Suprapubic skin (tissue), 4 donors: ENCODE measurements around the gene CCDC127. TPM values are rescaled to one million over a fixed set of nuclear protein-coding genes. Genes with fewer than 3 reads are reported as not detected.

Experiments used
- DNase-seq, 2 donors: peaks; one replicate each; pipeline ENCODE4 v3.0.0-alpha.2; 2019; ENCODE audit warnings: low spot score in 2 of 2
- H3K27ac ChIP-seq: fragments of 200-600 bp; sonication (generic); one replicate; pipeline ENCODE4 v1.5.1; 2019
- H3K27me3 ChIP-seq: fragments of 200-600 bp; sonication (generic); one replicate; pipeline ENCODE4 v1.5.1; 2019
- H3K36me3 ChIP-seq: fragments of 200-600 bp; sonication (generic); one replicate; pipeline ENCODE4 v1.5.1; 2019
- H3K4me1 ChIP-seq: fragments of 200-600 bp; sonication (generic); one replicate; pipeline ENCODE4 v1.5.1; 2019
- H3K4me3 ChIP-seq: fragments of 200-600 bp; sonication (generic); one replicate; pipeline ENCODE4 v1.5.1; 2019; ENCODE audit warnings: mild to moderate bottlenecking
- H3K9me3 ChIP-seq: fragments of 200-600 bp; sonication (generic); one replicate; pipeline ENCODE4 v1.5.1; 2019
- CTCF ChIP-seq, 2 donors: fragments of 200-600 bp in 1 of 2; fragments of 450-650 bp in 1 of 2; sonication (generic) in 1 of 2; IDR thresholded peaks; one replicate each; pipeline ENCODE4 v1.5.1; 2016 to 2019; ENCODE audit warnings: antibody characterized with exemption in 2 of 2, mild to moderate bottlenecking in 1 of 2, moderate library complexity in 1 of 2
- EP300 ChIP-seq: sonication (generic); formaldehyde crosslinking; IDR thresholded peaks from one replicate; pipeline ENCODE4 v1.6.1; 2017; ENCODE audit warnings: antibody characterized with exemption
- POLR2A ChIP-seq, 2 donors: fragments of 450-650 bp; IDR thresholded peaks; one replicate each; pipeline ENCODE4 v1.6.1; 2017; ENCODE audit warnings: antibody characterized with exemption in 2 of 2, mild to moderate bottlenecking in 2 of 2, moderate library complexity in 2 of 2
- POLR2AphosphoS5 ChIP-seq, 3 donors: sonication (generic); formaldehyde crosslinking; IDR thresholded peaks; one replicate each; pipeline ENCODE4 v1.6.1; 2017; ENCODE audit warnings: antibody characterized with exemption in 3 of 3
- WGBS: methylation state at CpG from one replicate; pipeline ENCODE4 v1.1.5; 2018; 5-methylcytosine and 5-hydroxymethylcytosine counted together
- total RNA-seq, 4 donors: library from RNA; depleted of rRNA; stranded (reverse); fragments of >200 nt; gene quantifications; one replicate each; pipeline ENCODE4 v1.1.0, GENCODE V29; 2016

Gene CCDC127
- total RNA-seq, 4 donors from 2014 or later: 3.1 to 11.7 (median 5.1) TPM

GRCh38 chr5:185095-186070, 32.6 kb downstream of the CCDC127 start:
- H3K27ac ChIP-seq: no peak overlapping the region
- TF ChIP-seq POLR2AphosphoS5 (IDR thresholded peaks at IDR 0.05) (no peak), POLR2A (IDR thresholded peaks at IDR 0.05) (no peak), CTCF (IDR thresholded peaks at IDR 0.05) (no peak), EP300 (no peak)
- no peak overlapping the region for H3K4me3 ChIP-seq
- no peaks in the 10 kb centered on the region for H3K9me3 ChIP-seq
- H3K27me3 ChIP-seq: peaks cover 6% of the 10 kb centered on the region
- H3K36me3 ChIP-seq: no peaks in the 10 kb centered on the region
- DNase-seq: no peak
- peaks cover 9% of the 10 kb centered on the region for H3K4me1 ChIP-seq
- WGBS: 79% methylated on average over 15 of the region's 21 CpGs

GRCh38 chr5:184471-184870, 33.5 kb downstream of the CCDC127 start:
- Histone ChIP-seq H3K9me3 (no peaks in the 10 kb centered on the region), H3K36me3 (no peaks in the 10 kb centered on the region), H3K4me1 (peaks cover 9% of the 10 kb centered on the region), H3K27me3 (peaks cover 6% of the 10 kb centered on the region), H3K27ac (no peak overlapping the region), H3K4me3 (no peak overlapping the region)
- DNase-seq: no peak
- WGBS: 64% methylated on average over 7 of the region's 7 CpGs
- TF ChIP-seq EP300 (no peak), POLR2A (IDR thresholded peaks at IDR 0.05) (no peak), POLR2AphosphoS5 (IDR thresholded peaks at IDR 0.05) (no peak), CTCF (IDR thresholded peaks at IDR 0.05) (no peak)

- no peaks in the 10 kb centered on the region for H3K36me3 ChIP-seq
- no peaks in the 10 kb centered on the region for H3K9me3 ChIP-seq
- no peak overlapping the region for H3K4me3 ChIP-seq
- H3K4me1 ChIP-seq: no peaks in the 10 kb centered on the region
- peaks cover 8% of the 10 kb centered on the region for H3K27me3 ChIP-seq
- DNase-seq: no peak
- no peak for TF ChIP-seq EP300
- no peak for TF ChIP-seq POLR2AphosphoS5 (IDR thresholded peaks at IDR 0.05)
- no peak for TF ChIP-seq POLR2A (IDR thresholded peaks at IDR 0.05)
- no peak for TF ChIP-seq CTCF (IDR thresholded peaks at IDR 0.05)
- H3K27ac ChIP-seq: no peak overlapping the region
- 95% methylated on average over 5 of the region's 12 CpGs for WGBS
Observed at GRCh38 chr5:182126-182525, 35.8 kb downstream of the CCDC127 start.

- DNase-seq: no peak
- TF ChIP-seq POLR2A (IDR thresholded peaks at IDR 0.05): no peak
- no peak for TF ChIP-seq POLR2AphosphoS5 (IDR thresholded peaks at IDR 0.05)
- TF ChIP-seq CTCF (IDR thresholded peaks at IDR 0.05): no peak
- TF ChIP-seq EP300: no peak
- H3K27ac ChIP-seq: no peak overlapping the region
- no peaks in the 10 kb centered on the region for H3K36me3 ChIP-seq
- peaks cover 8% of the 10 kb centered on the region for H3K27me3 ChIP-seq
- no peaks in the 10 kb centered on the region for H3K9me3 ChIP-seq
- H3K4me1 ChIP-seq: no peaks in the 10 kb centered on the region
- no peak overlapping the region for H3K4me3 ChIP-seq
- 94% methylated on average over 5 of the region's 22 CpGs for WGBS
Observed at GRCh38 chr5:181566-181965, 36.4 kb downstream of the CCDC127 start.

- no peaks in the 10 kb centered on the region for H3K4me1 ChIP-seq
- no peak for DNase-seq
- WGBS: 90% methylated on average over 6 of the region's 9 CpGs
- TF ChIP-seq POLR2AphosphoS5 (IDR thresholded peaks at IDR 0.05): no peak
- TF ChIP-seq CTCF (IDR thresholded peaks at IDR 0.05): no peak
- TF ChIP-seq EP300: no peak
- TF ChIP-seq POLR2A (IDR thresholded peaks at IDR 0.05): no peak
- no peaks in the 10 kb centered on the region for H3K36me3 ChIP-seq
- no peak overlapping the region for H3K27ac ChIP-seq
- peaks cover 8% of the 10 kb centered on the region for H3K27me3 ChIP-seq
- no peaks in the 10 kb centered on the region for H3K9me3 ChIP-seq
- no peak overlapping the region for H3K4me3 ChIP-seq
Observed at GRCh38 chr5:181160-181559, 36.8 kb downstream of the CCDC127 start.
